ENCODE data around the gene RRP12.

The RRP12 gene

DNA sequence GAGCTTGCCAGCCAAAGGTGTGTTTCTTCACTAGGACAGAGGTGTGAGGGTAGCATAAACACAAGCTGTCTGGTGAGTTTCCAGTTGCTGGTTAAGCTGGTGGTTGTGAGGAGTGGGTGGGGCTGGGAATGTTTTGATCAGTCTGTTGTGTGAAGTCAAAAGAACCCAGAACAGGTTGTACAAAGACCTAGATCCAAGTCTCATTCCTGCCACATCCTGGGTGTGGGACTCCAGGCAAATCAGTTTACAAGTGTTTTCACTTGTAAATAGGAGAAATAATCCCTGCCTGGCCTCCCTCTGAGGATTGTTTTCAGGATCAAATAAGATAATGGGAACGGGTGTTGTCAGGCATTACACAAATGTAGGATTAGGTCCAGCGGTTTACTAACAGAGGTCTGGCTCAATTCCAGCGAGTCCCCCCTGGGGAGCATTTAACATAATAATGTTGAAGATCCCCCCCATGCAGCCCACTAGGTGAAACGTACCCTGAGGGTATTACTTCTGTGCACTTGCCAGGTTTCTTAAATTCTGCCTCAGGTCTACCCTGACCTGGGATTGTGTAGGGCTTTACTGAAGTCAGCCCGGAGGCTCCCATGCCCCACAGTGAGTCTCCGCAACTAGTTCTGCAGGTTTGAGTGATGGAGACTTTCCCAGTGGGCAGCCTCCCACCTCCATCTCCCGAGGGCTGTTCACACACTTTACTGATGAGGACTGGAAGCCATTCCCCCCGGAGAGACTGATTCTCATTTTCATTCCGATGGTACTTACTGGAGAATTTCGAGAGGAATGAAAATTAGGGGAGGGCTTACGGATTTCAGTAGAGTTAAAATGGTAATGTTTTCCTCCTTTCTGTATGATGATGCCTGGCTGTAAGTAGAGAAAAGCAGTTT, 64.0 kb downstream of the RRP12 start:
- DNase-seq (ENCODE audit: low read depth in 2 of 2, low spot score in 1 of 2), result no peak

- DNase-seq (ENCODE audit: low read depth in 2 of 2, low spot score in 1 of 2), result no peak
Measured at GRCh38 chr10:97336446-97336845, 64.7 kb downstream of the RRP12 start.

- no peak for DNase-seq (ENCODE audit: low read depth in 2 of 2, low spot score in 1 of 2)
Measured at GRCh38 chr10:97336006-97336405, 65.1 kb downstream of the RRP12 start.

GRCh38 chr10:97335188-97335619, 65.9 kb downstream of the RRP12 start:
- DNase-seq (ENCODE audit: low read depth in 2 of 2, low spot score in 1 of 2), result no peak

GRCh38 chr10:97334370-97335175, 66.6 kb downstream of the RRP12 start, which contains the start of gene FRAT2:
Gene FRAT2, minus strand, starts transcription at chr10:97334729. Its CDS starts 157 bp downstream, at chr10:97334572.
- peak; percentile 67 to 76 for DNase-seq (ENCODE audit: low read depth in 2 of 2, low spot score in 1 of 2)

GRCh38 chr10:97333601-97334369, 67.4 kb downstream of the RRP12 start:
- DNase-seq (ENCODE audit: low read depth in 2 of 2, low spot score in 1 of 2), result no peak

GRCh38 chr10:97333351-97333600, 67.9 kb downstream of the RRP12 start:
- DNase-seq (ENCODE audit: low read depth in 2 of 2, low spot score in 1 of 2), result no peak

GRCh38 chr10:97332591-97333350, 68.4 kb downstream of the RRP12 start:
- DNase-seq (ENCODE audit: low read depth in 2 of 2, low spot score in 1 of 2), result no peak

DNA sequence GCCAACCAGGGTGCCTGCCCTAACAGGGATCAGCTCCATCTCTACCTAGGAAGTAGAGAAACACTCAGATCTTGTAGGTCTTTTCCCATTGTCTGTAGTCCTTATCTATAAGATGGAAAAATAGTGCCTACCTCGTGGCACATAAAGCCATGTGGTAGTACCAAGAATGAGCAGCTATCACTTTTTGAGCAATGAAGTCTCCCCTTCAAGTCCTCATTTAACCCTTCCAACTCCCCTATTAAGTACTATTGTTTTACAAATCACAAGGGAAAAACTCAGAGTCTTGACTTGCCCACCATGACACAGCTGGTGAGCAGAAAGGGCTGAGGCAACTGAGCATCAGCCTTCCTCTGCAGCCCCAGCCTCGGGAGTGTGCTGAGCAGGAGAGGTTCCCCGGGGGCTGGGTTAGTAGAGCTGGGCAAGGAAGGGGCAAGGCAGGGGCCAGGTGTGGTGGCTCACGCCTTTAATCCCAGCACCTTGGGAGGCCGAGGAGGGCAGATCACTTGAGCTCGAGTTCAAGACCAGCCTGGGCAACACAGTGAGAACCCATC, 69.9 kb downstream of the RRP12 start:
- DNase-seq (ENCODE audit: low read depth in 2 of 2, low spot score in 1 of 2), result no peak

DNA sequence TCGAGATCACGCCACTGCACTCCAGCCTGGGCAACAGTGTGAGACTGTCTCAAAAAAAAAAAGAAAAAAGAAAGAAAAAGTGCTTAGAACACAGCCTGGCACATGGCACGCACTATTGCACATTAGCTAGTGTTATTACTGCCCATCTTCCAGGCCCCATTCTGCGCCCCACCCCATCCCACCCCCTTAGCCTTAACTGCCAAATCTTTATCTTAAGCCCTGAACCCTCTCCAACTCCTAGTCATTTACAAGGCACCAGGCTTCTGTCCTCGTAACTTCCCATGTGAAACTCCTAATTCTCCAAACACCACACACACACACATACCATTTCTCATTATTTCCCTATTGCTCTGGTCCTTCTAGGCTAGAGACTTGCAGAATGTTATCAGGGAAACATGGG, 71.4 kb downstream of the RRP12 start:
- no peak for DNase-seq (ENCODE audit: low read depth in 2 of 2, low spot score in 1 of 2)

DNA sequence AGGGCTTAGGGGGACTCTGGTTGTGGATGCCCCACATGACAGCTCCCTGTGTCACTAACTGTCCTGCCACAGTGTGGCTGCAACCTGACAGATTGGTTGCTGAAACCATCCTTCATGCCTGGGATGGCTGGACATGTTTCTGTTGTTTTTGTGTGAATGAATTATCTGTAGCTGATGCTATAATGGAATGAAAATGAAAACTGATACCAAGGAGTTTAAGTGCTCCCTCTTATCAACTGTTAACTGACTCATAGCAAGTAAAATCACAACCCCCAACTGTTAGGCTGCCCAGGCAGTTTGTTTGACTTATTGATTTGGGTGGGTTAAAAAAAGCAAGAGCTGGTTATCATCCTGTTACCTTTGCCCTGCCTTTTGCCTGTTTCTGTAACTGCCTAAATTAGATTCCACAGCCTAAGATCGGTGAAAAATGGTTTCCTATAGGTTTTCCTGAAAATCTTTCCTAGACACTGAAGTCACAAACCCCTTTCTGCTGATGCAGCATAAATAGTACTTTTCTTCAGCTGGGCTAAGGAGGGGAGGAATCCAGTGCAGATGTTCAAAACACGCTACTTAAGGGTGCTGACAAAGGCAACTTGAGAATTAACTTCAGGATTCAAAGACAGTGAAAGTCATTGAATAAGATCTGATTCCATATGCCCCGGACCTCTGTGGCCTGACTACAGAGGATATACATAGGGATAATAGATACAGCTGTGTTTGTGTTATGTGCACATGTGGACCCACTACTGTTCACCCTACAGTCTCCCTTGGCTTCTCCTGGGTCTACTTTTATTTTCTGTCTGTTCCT, 72.3 kb downstream of the RRP12 start:
- no peak for DNase-seq (ENCODE audit: low read depth in 2 of 2, low spot score in 1 of 2)

DNA sequence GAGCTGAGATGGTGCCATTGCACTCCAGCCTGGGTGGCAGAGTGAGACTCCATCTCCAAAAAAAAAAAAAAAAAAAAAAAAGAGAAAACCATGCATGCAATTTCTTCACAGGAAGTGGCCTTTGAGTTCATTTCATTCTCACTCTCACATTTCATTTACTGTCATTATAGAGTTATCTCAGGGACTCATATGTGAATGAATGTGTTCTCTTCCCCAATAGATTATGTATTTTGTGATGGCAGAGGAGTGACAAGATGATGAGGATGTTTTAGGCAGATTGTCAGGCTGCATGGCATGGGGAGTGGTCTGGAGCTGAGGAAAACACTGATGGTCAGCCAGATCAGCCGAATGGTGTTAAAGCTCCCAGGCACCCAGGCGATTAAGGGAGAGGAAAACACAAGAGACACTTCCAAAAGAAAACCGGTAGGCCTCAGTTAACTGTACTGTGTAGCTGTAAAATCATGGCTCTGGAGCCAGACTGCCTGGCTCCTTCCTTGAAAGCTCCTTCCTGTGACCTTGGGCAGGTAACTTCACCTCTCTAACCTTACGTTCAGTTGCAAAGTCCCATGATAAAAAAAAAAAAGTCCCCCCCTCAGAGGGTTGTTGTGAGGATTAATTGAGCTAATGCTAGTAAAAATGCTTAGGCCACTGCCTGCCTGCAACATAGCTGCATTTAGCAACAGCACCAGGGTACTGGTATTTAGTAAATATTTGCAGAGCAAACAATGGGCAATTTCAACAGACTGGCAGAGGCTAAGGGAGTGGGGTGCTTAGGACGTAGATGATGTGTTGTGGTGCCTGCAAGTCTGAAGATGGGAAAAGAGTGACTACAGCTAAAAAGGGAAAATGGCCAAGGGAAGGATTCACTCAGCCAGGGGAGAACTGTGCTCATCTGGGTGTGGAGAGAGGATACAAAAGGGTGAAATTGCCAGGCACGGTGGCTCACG, 73.5 kb downstream of the RRP12 start:
- no peak for DNase-seq (ENCODE audit: low read depth in 2 of 2, low spot score in 1 of 2)

GRCh38 chr10:97325754-97326153, 75.4 kb downstream of the RRP12 start:
- DNase-seq (ENCODE audit: low read depth in 2 of 2, low spot score in 1 of 2), result no peak

DNA sequence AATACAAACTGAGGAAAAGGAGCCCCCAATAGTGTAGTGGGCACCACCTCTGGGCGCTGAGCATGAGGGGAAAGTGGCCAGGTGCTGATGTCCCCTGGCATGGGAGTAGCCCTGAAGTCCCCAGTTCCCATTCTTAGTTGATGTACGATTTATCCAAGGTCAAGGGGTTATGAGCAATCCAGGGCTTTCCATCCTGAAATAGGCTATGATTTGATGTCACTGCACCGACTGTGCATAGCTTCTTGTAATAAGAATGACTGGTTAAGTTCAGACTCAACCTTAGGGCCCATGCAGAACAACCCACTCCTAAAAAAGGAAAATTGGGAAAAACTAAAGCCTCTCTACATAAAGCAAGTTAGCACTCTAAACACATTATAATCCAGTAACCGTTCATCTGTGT, 77.6 kb downstream of the RRP12 start:
- DNase-seq (ENCODE audit: low read depth in 2 of 2, low spot score in 1 of 2), result no peak

DNA sequence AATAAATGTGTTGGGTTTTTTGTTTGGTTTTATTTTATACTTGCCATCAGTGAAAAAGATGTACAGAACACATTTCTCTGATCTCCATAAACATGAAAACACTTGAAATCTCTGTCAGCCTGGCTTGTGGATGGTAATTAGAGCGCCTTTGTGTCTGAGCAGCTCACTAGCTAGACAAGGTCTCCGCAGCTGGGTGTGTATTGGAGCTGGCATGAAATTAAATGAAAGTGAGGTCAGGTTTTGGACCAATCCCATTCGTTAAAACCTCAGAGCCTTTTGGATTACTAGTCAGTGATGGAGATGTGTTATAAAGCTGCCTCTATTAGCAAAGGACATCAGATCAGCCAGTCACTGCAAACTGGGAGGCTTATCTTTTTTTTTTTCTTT, 79.3 kb downstream of the RRP12 start:
- no peak for DNase-seq (ENCODE audit: low read depth in 2 of 2, low spot score in 1 of 2)

GRCh38 chr10:97321032-97321803, 79.9 kb downstream of the RRP12 start:
- no peak for DNase-seq (ENCODE audit: low read depth in 2 of 2, low spot score in 1 of 2)

- DNase-seq (ENCODE audit: low read depth in 2 of 2, low spot score in 1 of 2), result no peak
Measured at GRCh38 chr10:97320480-97321031, 80.6 kb downstream of the RRP12 start.
